ENCODE data around the gene IP6K1.
A peak's percentile ranks its signal among the peaks of the same experiment; 100 is the strongest.
"Not testable (repeated sequence)": the region's sequence is repeated elsewhere in the genome, so short reads cannot be mapped to it uniquely, and the experiment has no call there.

IP6K1 gene

GRCh38 chr3:49786357-49787181 is at the start of gene IP6K1:
TSS of gene IP6K1 (minus strand) at chr3:49786542. CDS start at chr3:49748040, 38,502 bp downstream.
- DNase-seq, result peak; percentile 98

GRCh38 chr3:49831341-49831740 is 45.0 kb upstream of the IP6K1 start:
- DNase-seq, result no peak

- DNase-seq, result no peak
Measured at GRCh38 chr3:49826016-49826415, 39.7 kb upstream of the IP6K1 start.

GRCh38 chr3:49823131-49823530 is 36.8 kb upstream of the IP6K1 start:
- not testable (repeated sequence) for DNase-seq

- no peak for DNase-seq
Measured at GRCh38 chr3:49813497-49814174, 27.3 kb upstream of the IP6K1 start, which contains the start of gene UBA7. TSS of gene UBA7 (minus strand) at chr3:49813953. CDS start at chr3:49813787, 166 bp downstream.

GRCh38 chr3:49812916-49813496 is 26.7 kb upstream of the IP6K1 start:
- DNase-seq, result no peak

- DNase-seq, result no peak
Measured at GRCh38 chr3:49807431-49808114, 21.2 kb upstream of the IP6K1 start.

- DNase-seq, result no peak
Measured at GRCh38 chr3:49806850-49807249, 20.5 kb upstream of the IP6K1 start.

GRCh38 chr3:49805897-49806701 is 19.8 kb upstream of the IP6K1 start:
- peak; percentile 31 for DNase-seq

- peak; percentile 12 for DNase-seq
Measured at GRCh38 chr3:49805367-49805782, 19.0 kb upstream of the IP6K1 start.

- peak; percentile 11 for DNase-seq
Measured at GRCh38 chr3:49804141-49805041, 18.0 kb upstream of the IP6K1 start.

GRCh38 chr3:49803465-49804140 is 17.3 kb upstream of the IP6K1 start:
- DNase-seq, result peak; percentile 56

- DNase-seq, result peak; percentile 95
Measured at GRCh38 chr3:49802719-49803464, 16.6 kb upstream of the IP6K1 start, which contains the start of gene INKA1. TSS of gene INKA1 (plus strand) at chr3:49803261. CDS start at chr3:49803393, 132 bp downstream.

GRCh38 chr3:49801160-49801559 is 14.8 kb upstream of the IP6K1 start:
- no peak for DNase-seq

GRCh38 chr3:49799761-49800160 is 13.4 kb upstream of the IP6K1 start, which contains the start of gene CDHR4:
TSS of gene CDHR4 (minus strand) at chr3:49799873. CDS start at chr3:49799812, 61 bp downstream.
- no peak for DNase-seq

- no peak for DNase-seq
Measured at GRCh38 chr3:49799105-49799504, 12.8 kb upstream of the IP6K1 start.

GRCh38 chr3:49794926-49795905 is 8.9 kb upstream of the IP6K1 start:
- no peak for DNase-seq

- no peak for DNase-seq
Measured at GRCh38 chr3:49794431-49794830, 8.1 kb upstream of the IP6K1 start.

All from retina (tissue), 1 donor.